IMR-90 (cell line): ENCODE measurements around the gene SIGLEC11. TPM values are rescaled to one million over a fixed set of nuclear protein-coding genes. Genes with fewer than 3 reads are reported as not detected.

Source experiments
- ATAC-seq: fragments of 200-7000 bp; cut with Tn5 transposase; 2 replicates; pipeline ENCODE4 v1.9.1; 2020; ENCODE audit warnings: low read depth, mild to moderate bottlenecking, moderate library complexity
- BruUV-seq: library from RNA; stranded (reverse); fragments of 400-500 nt; replicated peaks from 2 replicates; lab custom pipeline; 2021; lab: Mats Ljungman, UMichigan
- CTCF ChIA-PET: fragments of 300-600 bp; formaldehyde crosslinking; extraction: SDS; loops from one replicate; lab custom pipeline; 2021; ENCODE audit warnings: antibody characterized with exemption; lab: Yijun Ruan, JAX
- POLR2A ChIA-PET: fragments of 300-600 bp; sonication (Branson Sonifier 250); formaldehyde crosslinking; loops from one replicate; lab custom pipeline; 2022; ENCODE audit warnings: antibody characterized with exemption; ENCODE audit not compliant: unreplicated experiment; lab: Charles Lee
- DNase-seq: peaks from one replicate; pipeline ENCODE4 v3.0.0; 2013
- H2AFZ ChIP-seq: replicated peaks from 2 replicates; pipeline ENCODE3; 2013; ENCODE audit warnings: low read length, mild to moderate bottlenecking; ENCODE audit not compliant: poor library complexity
- H2AK5ac ChIP-seq: 2 replicates; pipeline ENCODE4 v1.6.1; 2013; ENCODE audit warnings: low read depth, low read length, inconsistent platforms
- H2AK9ac ChIP-seq: replicated peaks from 2 replicates; pipeline ENCODE3; 2013; ENCODE audit warnings: mild to moderate bottlenecking, low read depth, low read length, moderate library complexity; ENCODE audit not compliant: poor library complexity
- H2BK120ac ChIP-seq: 2 replicates; pipeline ENCODE4 v1.6.1; 2013; ENCODE audit warnings: low read depth, low read length, inconsistent platforms
- H2BK15ac ChIP-seq: 3 replicates; pipeline ENCODE4 v1.6.1; 2013; ENCODE audit warnings: low read depth, low read length, inconsistent platforms
- H2BK20ac ChIP-seq: 2 replicates; pipeline ENCODE4 v1.6.1; 2013; ENCODE audit warnings: low read depth, mild to moderate bottlenecking, inconsistent platforms, low read length, moderate library complexity
- H2BK5ac ChIP-seq: 2 replicates; pipeline ENCODE4 v1.6.1; 2013; ENCODE audit warnings: mild to moderate bottlenecking, low read depth, low read length, inconsistent platforms; ENCODE audit not compliant: poor library complexity, severe bottlenecking
- H3K14ac ChIP-seq: replicated peaks from 2 replicates; pipeline ENCODE4 v1.6.1; 2013; ENCODE audit warnings: low read depth, low read length, inconsistent platforms
- H3K18ac ChIP-seq: 2 replicates; pipeline ENCODE4 v1.6.1; 2013; ENCODE audit warnings: low read depth, low read length, control low read depth
- H3K23ac ChIP-seq: 2 replicates; pipeline ENCODE4 v1.6.1; 2013; ENCODE audit warnings: low read depth, low read length, inconsistent platforms
- H3K27ac ChIP-seq: 2 replicates; pipeline ENCODE4 v1.5.1; 2013; ENCODE audit warnings: mild to moderate bottlenecking, control low read depth, low read length; ENCODE audit not compliant: insufficient read depth
- H3K27me3 ChIP-seq: 2 replicates; pipeline ENCODE4 v1.6.1; 2013; ENCODE audit warnings: low read length; ENCODE audit not compliant: control insufficient read depth, insufficient read depth
- H3K36me3 ChIP-seq: 2 replicates; pipeline ENCODE4 v1.6.1; 2013; ENCODE audit warnings: low read length, mixed read lengths; ENCODE audit not compliant: control insufficient read depth, insufficient read depth
- H3K4ac ChIP-seq: 2 replicates; pipeline ENCODE4 v1.6.1; 2013; ENCODE audit warnings: low read depth, low read length, inconsistent platforms
- H3K4me1 ChIP-seq: 2 replicates; pipeline ENCODE4 v1.6.1; 2013; ENCODE audit warnings: low read length, mixed read lengths; ENCODE audit not compliant: control insufficient read depth, insufficient read depth
- H3K4me2 ChIP-seq: 2 replicates; pipeline ENCODE4 v1.6.1; 2013; ENCODE audit warnings: low read depth, mild to moderate bottlenecking, control low read depth, low read length, moderate library complexity
- H3K4me3 ChIP-seq: 2 replicates; pipeline ENCODE4 v1.5.1; 2013; ENCODE audit warnings: low read depth, mild to moderate bottlenecking, control low read depth, low read length, moderate library complexity; ENCODE audit not compliant: insufficient read depth
- H3K56ac ChIP-seq: 2 replicates; pipeline ENCODE4 v1.6.1; 2013; ENCODE audit warnings: low read length, inconsistent platforms; ENCODE audit not compliant: insufficient read depth; ENCODE audit errors: extremely low read depth
- H3K79me1 ChIP-seq, 2 experiments: 2 replicates each; pipeline ENCODE4 v1.6.1; 2013; ENCODE audit warnings: low read length in 2 of 2, inconsistent platforms in 1 of 2, low read depth in 1 of 2
- H3K9ac ChIP-seq: 2 replicates; pipeline ENCODE4 v1.6.1; 2013; ENCODE audit warnings: low read depth, low read length, control low read depth
- H3K9me1 ChIP-seq: 2 replicates; pipeline ENCODE4 v1.6.1; 2013; ENCODE audit warnings: low read length, inconsistent platforms; ENCODE audit not compliant: insufficient read depth
- H3K9me3 ChIP-seq: 2 replicates; pipeline ENCODE4 v1.6.1; 2013; ENCODE audit warnings: low read length; ENCODE audit not compliant: control insufficient read depth, insufficient read depth
- H4K20me1 ChIP-seq: 2 replicates; pipeline ENCODE4 v1.6.1; 2013; ENCODE audit warnings: low read length, inconsistent platforms; ENCODE audit not compliant: insufficient read depth
- H4K5ac ChIP-seq: 2 replicates; pipeline ENCODE4 v1.6.1; 2013; ENCODE audit warnings: mild to moderate bottlenecking, low read depth, low read length, control low read depth
- H4K8ac ChIP-seq, 2 experiments: 2 replicates each; pipeline ENCODE4 v1.6.1; 2013; ENCODE audit warnings: low read depth in 2 of 2, low read length in 2 of 2, control low read depth in 1 of 2, inconsistent platforms in 1 of 2
- H4K91ac ChIP-seq: 2 replicates; pipeline ENCODE4 v1.6.1; 2013; ENCODE audit warnings: low read depth, low read length, inconsistent platforms; ENCODE audit not compliant: insufficient read depth
- CEBPB ChIP-seq: IDR thresholded peaks from 2 replicates; pipeline ENCODE4 v1.6.1; 2012; ENCODE audit warnings: low read depth, low read length, improper control_type of control experiment
- MAFK ChIP-seq: IDR thresholded peaks from 2 replicates; pipeline ENCODE4 v1.6.1; 2012; ENCODE audit warnings: low read depth, low read length, improper control_type of control experiment
- MXI1 ChIP-seq: IDR thresholded peaks from 2 replicates; pipeline ENCODE4 v1.6.1; 2012; ENCODE audit warnings: low read depth, mild to moderate bottlenecking, low read length, moderate library complexity, borderline replicate concordance
- RAD21 ChIP-seq: IDR thresholded peaks from 2 replicates; pipeline ENCODE4 v1.6.1; 2012; ENCODE audit warnings: low read length, improper control_type of control experiment
- RCOR1 ChIP-seq: IDR thresholded peaks from 2 replicates; pipeline ENCODE4 v1.6.1; 2012; ENCODE audit warnings: mild to moderate bottlenecking, low read length, improper control_type of control experiment; ENCODE audit not compliant: insufficient replicate concordance
- SMC3 ChIP-seq: fragments of 150-350 bp; IDR thresholded peaks from 2 replicates; pipeline ENCODE4 v1.6.1; 2016; ENCODE audit warnings: low read depth, mild to moderate bottlenecking, antibody characterized with exemption, low read length, moderate library complexity
- WGBS, 2 experiments: methylation state at CpG; one replicate each; pipeline versions ENCODE4 v1.1.5 to v1.1.7; 2013; ENCODE audit warnings: missing lambda C conversion rate in 2 of 2; ENCODE audit not compliant: insufficient read length in 1 of 2; ENCODE audit errors: extremely low coverage in 2 of 2; 5-methylcytosine and 5-hydroxymethylcytosine counted together
- dilution Hi-C: fragments of 300-500 bp; cut with HindIII; formaldehyde crosslinking; loops from one replicate; pipeline ENCODE4 v1.14.3; 2018; ENCODE audit warnings: low sequenced_read_pairs; ENCODE audit not compliant: unreplicated experiment
- in situ Hi-C: fragments of 300-500 bp; cut with MboI; formaldehyde crosslinking; loops from 3 replicates; pipeline ENCODE4 v1.14.3; 2019; ENCODE audit warnings: low sequenced_read_pairs, inconsistent platforms, mixed read lengths
- intact Hi-C: fragments of 100-400 bp; cut with micrococcal nuclease; formaldehyde crosslinking; loops from 2 replicates; pipeline ENCODE4 v1.10.0; 2022
- polyA plus RNA-seq, 3 experiments: library from polyadenylated mRNA; depleted of rRNA; stranded (reverse); fragments of >200 nt; gene quantifications; 2 replicates each; pipeline ENCODE4 v1.2.3, GENCODE V29; 2012; ENCODE audit warnings: low replicate concordance in 1 of 3
- total RNA-seq: library from RNA; depleted of rRNA; stranded (reverse); fragments of >200 nt; gene quantifications from 2 replicates; pipeline ENCODE4 v1.2.3, GENCODE V29; 2012
- TF ChIP-seq, protein P1 (sequence below): conservative IDR thresholded peaks from 2 replicates; pipeline ENCODE4 v1.5.1; 2012; ENCODE audit warnings: mild to moderate bottlenecking, low read depth, low read length, improper control_type of control experiment
- TF ChIP-seq, protein P2 (sequence below): fragments of 150-350 bp; IDR thresholded peaks from 2 replicates; pipeline ENCODE4 v1.6.1; 2016; ENCODE audit warnings: low read depth, mild to moderate bottlenecking, low read length, moderate library complexity, borderline replicate concordance

The SIGLEC11 gene
- total and polyA plus RNA-seq, 2 of the 4 experiments (the other 2 are of a cell fraction), result not detected

DNA sequence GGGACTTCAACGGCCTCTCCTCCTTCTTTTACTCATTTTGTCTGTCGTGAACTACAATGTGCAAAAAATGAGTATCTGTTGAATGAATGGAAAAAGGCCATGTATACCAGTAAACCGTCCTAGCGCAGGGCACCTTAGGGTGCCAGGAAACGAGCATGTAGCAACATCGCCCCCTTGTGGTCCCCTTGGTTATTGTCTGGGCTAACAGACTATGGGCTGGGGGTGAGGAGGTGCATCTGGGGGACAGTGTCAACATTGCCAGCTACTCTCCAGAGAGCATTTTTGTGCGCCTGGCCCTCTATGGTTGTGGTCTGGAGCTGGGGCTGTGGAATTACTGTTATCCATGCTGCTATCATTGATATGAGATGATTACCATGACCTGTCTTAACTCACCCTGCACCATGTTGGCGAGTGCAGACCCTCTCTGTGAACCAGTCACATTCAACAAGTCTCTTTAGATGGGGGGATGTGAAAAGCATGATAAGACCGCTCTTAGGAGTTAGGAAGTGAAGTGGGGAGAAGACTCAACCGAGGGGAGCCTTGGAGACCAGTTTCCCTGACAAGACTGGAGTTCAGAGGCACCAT lies 22.8 kb upstream of the SIGLEC11 start:
- no peak overlapping the region for H2BK20ac ChIP-seq
- no peak overlapping the region for H4K5ac ChIP-seq
- H3K14ac ChIP-seq, result no peak overlapping the region
- peaks cover 22% of the 10 kb centered on the region for H3K36me3 ChIP-seq
- no peak overlapping the region for H4K8ac ChIP-seq
- CTCF ChIA-PET, result interaction anchor here (0.6 to 1.0 kb wide), 2 partner anchors 10 to 46 kb away, joined by 3 read pairs; no protein-coding TSS in a partner anchor
- H4K20me1 ChIP-seq, result peaks cover 28% of the 10 kb centered on the region
- peak; percentile 58 for ATAC-seq
- H2BK5ac ChIP-seq, result no peak overlapping the region
- in situ Hi-C loops (loop anchor here (10.0 kb wide), 1 partner anchor 49 kb away; no protein-coding TSS in a partner anchor), intact Hi-C loops (loop anchor here (1.0 kb wide), 1 partner anchor 46 kb away; no protein-coding TSS in a partner anchor), dilution Hi-C loops (no loop called here)
- TF ChIP-seq SMC3 (peak; percentile 69), RAD21 (peak; percentile 79), MAFK (no peak), CEBPB (no peak), RCOR1 (no peak), MXI1 (no peak)
- TF ChIP-seq, protein P1, sequence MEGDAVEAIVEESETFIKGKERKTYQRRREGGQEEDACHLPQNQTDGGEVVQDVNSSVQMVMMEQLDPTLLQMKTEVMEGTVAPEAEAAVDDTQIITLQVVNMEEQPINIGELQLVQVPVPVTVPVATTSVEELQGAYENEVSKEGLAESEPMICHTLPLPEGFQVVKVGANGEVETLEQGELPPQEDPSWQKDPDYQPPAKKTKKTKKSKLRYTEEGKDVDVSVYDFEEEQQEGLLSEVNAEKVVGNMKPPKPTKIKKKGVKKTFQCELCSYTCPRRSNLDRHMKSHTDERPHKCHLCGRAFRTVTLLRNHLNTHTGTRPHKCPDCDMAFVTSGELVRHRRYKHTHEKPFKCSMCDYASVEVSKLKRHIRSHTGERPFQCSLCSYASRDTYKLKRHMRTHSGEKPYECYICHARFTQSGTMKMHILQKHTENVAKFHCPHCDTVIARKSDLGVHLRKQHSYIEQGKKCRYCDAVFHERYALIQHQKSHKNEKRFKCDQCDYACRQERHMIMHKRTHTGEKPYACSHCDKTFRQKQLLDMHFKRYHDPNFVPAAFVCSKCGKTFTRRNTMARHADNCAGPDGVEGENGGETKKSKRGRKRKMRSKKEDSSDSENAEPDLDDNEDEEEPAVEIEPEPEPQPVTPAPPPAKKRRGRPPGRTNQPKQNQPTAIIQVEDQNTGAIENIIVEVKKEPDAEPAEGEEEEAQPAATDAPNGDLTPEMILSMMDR, result peak; percentile 73
- TF ChIP-seq, protein P2, sequence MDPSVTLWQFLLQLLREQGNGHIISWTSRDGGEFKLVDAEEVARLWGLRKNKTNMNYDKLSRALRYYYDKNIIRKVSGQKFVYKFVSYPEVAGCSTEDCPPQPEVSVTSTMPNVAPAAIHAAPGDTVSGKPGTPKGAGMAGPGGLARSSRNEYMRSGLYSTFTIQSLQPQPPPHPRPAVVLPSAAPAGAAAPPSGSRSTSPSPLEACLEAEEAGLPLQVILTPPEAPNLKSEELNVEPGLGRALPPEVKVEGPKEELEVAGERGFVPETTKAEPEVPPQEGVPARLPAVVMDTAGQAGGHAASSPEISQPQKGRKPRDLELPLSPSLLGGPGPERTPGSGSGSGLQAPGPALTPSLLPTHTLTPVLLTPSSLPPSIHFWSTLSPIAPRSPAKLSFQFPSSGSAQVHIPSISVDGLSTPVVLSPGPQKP, result no peak
- no peak overlapping the region for H2BK15ac ChIP-seq
- no peaks in the 10 kb centered on the region for H3K9me3 ChIP-seq
- no peak overlapping the region for H3K56ac ChIP-seq
- H2AK5ac ChIP-seq, result no peak overlapping the region
- POLR2A ChIA-PET, result no interaction called here
- peaks cover 0 to 9% of the 10 kb centered on the region in 2 experiments; a peak in 1 of 4 replicates for H3K79me1 ChIP-seq
- H3K4me2 ChIP-seq, result no peak overlapping the region
- H3K23ac ChIP-seq, result no peak overlapping the region
- no CpG with 5 or more reads among the region's 10 CpGs for WGBS, 2 experiments
- no peaks in the 10 kb centered on the region for H3K4me1 ChIP-seq
- no peak overlapping the region for H3K9ac ChIP-seq
- H2AFZ ChIP-seq, result no peak overlapping the region
- no peaks in the 10 kb centered on the region for H3K27me3 ChIP-seq
- H3K27ac ChIP-seq, result no peak overlapping the region
- peak overlapping the region; percentile 5 for H2AK9ac ChIP-seq
- no peak overlapping the region for H4K91ac ChIP-seq
- no peak overlapping the region for H3K4ac ChIP-seq
- no peak overlapping the region for H2BK120ac ChIP-seq
- DNase-seq, result peak; percentile 37
- peaks cover 15% of the 10 kb centered on the region for H3K9me1 ChIP-seq
- no peak overlapping the region for H3K18ac ChIP-seq
- BruUV-seq, result no TSS peak
- no peak overlapping the region for H3K4me3 ChIP-seq
